Astrocyte of the cerebellum (primary cell): Measurements from ENCODE around the gene NKAIN4.

Experiments used
- DNase-seq: peaks from one replicate; pipeline ENCODE4 v3.0.0-alpha.2; 2011; ENCODE audit warnings: low read depth
- H3K4me3 ChIP-seq: 2 replicates; pipeline ENCODE4 v1.5.1; 2011; ENCODE audit warnings: mild to moderate bottlenecking, low read depth, low read length, moderate library complexity
- in situ Hi-C: cut with HindIII; loops from 2 replicates; pipeline ENCODE4 v1.10.0; 2017; ENCODE audit warnings: low sequenced_read_pairs
- TF ChIP-seq, protein P1 (sequence below): IDR thresholded peaks from 2 replicates; pipeline ENCODE4 v1.5.1; 2012; ENCODE audit warnings: low read length, low read depth, moderate library complexity, mild to moderate bottlenecking; ENCODE audit errors: missing control alignments

Gene NKAIN4

DNA sequence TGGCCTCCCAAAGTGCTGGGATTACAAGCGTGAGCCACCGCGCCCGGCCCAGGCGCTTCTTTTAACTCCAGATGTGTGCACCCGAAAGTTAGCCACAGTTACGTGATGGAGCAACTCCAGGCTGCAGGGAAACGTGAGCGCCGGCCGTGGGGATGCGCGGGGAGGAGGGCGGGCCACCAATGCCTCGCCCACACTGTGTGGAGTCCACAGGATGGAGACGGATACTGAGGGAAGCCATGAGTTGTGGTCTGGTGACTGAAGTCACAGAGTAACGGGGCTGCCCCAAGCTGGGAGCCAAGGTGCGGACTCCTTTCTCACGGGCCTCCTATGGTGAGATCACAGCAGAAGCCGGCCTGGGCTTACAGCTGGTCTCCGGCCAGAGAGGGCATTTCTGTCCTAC, 61.5 kb downstream of the NKAIN4 start:
- no peak for DNase-seq
- H3K4me3 ChIP-seq: no peak overlapping the region
- in situ Hi-C loops: no loop called here
- TF ChIP-seq, protein P1, sequence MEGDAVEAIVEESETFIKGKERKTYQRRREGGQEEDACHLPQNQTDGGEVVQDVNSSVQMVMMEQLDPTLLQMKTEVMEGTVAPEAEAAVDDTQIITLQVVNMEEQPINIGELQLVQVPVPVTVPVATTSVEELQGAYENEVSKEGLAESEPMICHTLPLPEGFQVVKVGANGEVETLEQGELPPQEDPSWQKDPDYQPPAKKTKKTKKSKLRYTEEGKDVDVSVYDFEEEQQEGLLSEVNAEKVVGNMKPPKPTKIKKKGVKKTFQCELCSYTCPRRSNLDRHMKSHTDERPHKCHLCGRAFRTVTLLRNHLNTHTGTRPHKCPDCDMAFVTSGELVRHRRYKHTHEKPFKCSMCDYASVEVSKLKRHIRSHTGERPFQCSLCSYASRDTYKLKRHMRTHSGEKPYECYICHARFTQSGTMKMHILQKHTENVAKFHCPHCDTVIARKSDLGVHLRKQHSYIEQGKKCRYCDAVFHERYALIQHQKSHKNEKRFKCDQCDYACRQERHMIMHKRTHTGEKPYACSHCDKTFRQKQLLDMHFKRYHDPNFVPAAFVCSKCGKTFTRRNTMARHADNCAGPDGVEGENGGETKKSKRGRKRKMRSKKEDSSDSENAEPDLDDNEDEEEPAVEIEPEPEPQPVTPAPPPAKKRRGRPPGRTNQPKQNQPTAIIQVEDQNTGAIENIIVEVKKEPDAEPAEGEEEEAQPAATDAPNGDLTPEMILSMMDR: no peak

DNA sequence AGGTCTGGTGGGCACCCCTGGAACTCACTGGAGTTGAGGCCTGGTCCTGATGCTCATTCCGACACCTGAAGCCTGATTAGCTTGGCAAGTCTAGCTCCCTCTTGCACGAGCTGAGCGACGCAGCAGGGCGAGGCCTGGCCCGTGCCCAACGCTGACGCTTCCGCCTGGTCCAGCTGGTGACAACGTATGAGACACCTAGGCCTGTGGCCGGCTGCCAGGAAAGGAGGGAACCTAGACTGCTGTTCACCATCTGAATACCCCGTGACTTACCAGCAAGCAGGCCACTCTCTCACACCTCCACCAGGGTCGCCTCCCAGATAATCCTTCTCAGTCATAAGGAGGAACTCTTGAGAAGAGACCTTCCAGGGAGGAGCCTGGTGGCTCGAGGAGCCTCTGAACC, 62.9 kb downstream of the NKAIN4 start:
- no peak for DNase-seq
- no peak overlapping the region for H3K4me3 ChIP-seq
- in situ Hi-C loops: no loop called here
- TF ChIP-seq, protein P1: no peak

DNA sequence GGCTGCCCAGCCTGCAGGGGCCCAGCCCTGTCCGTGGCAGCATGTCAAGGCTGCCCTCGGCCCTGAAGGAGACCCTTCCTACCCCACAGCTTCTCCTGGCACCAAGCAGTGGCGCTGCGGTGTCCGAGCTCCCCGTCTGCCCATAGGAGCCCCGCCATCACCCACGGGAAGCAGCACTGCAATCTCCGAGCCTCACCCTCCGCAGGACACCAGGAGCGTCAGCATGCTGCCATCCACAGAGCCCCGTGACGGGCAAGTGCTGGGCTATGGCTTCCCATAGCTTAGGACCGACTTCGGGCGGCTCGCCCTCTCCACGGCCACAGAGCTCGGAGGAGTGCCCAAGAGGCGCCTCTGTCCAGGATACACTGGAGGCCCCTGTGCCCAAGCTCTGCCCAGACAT, 63.4 kb downstream of the NKAIN4 start:
- in situ Hi-C loops: no loop called here

More for the DNA sequence above, 63.4 kb downstream of the NKAIN4 start:
- DNase-seq: no peak
- no peak overlapping the region for H3K4me3 ChIP-seq
- TF ChIP-seq, protein P1: no peak
